Transverse colon (tissue), 4 donors: ENCODE measurements around the gene P3H4. TPM values are rescaled to one million over a fixed set of nuclear protein-coding genes. Genes with fewer than 3 reads are reported as not detected.

Experiments
- DNase-seq: peaks from one replicate; pipeline ENCODE4 v3.0.0-alpha.2; 2019
- H3K27ac ChIP-seq, 4 donors: fragments of 200-600 bp; sonication (generic); 2 replicates each; pipeline ENCODE4 v1.5.1; 2016 to 2018; ENCODE audit warnings: inconsistent platforms in 4 of 4
- H3K27me3 ChIP-seq: fragments of 200-600 bp; sonication (generic); 2 replicates; pipeline ENCODE4 v1.5.1; 2017; ENCODE audit warnings: inconsistent platforms
- H3K36me3 ChIP-seq, 4 donors: fragments of 200-600 bp; sonication (generic); 2 replicates each; pipeline ENCODE4 v1.5.1; 2017 to 2019; ENCODE audit warnings: inconsistent platforms in 4 of 4
- H3K4me1 ChIP-seq, 4 donors: fragments of 200-600 bp; sonication (generic); 2 replicates each; pipeline ENCODE4 v1.5.1; 2017 to 2020; ENCODE audit warnings: inconsistent platforms in 4 of 4
- H3K4me3 ChIP-seq, 4 donors: fragments of 200-600 bp; sonication (generic); 1 replicate in 1 of 4; 2 replicates in 3 of 4; pipeline versions ENCODE4 v1.5.1 to v1.6.1; 2017 to 2019; ENCODE audit warnings: inconsistent platforms in 4 of 4
- H3K9me3 ChIP-seq, 2 donors: fragments of 200-600 bp; sonication (generic); 2 replicates each; pipeline ENCODE4 v1.5.1; 2017 to 2019; ENCODE audit warnings: inconsistent platforms in 2 of 2
- EP300 ChIP-seq: sonication (generic); formaldehyde crosslinking; IDR thresholded peaks from one replicate; pipeline ENCODE4 v1.6.1; 2017; ENCODE audit warnings: antibody characterized with exemption, low read depth
- POLR2A ChIP-seq: fragments of 450-650 bp; IDR thresholded peaks from one replicate; pipeline ENCODE4 v1.6.1; 2016; ENCODE audit warnings: antibody characterized with exemption, mild to moderate bottlenecking, moderate library complexity
- POLR2AphosphoS5 ChIP-seq, 3 donors: sonication (generic); formaldehyde crosslinking; IDR thresholded peaks; one replicate each; pipeline ENCODE4 v1.6.1; 2016; ENCODE audit warnings: antibody characterized with exemption in 3 of 3
- WGBS, 2 donors: methylation state at CpG; one replicate each; pipeline ENCODE4 v1.1.5; 2018; ENCODE audit warnings: low coverage in 1 of 2; 5-methylcytosine and 5-hydroxymethylcytosine counted together
- in situ Hi-C, 4 donors: fragments of 200-750 bp; cut with MboI; loops; one replicate each; pipeline versions ENCODE4 v1.15.0 to v1.15.1; 2017; ENCODE audit warnings: low sequenced_read_pairs in 3 of 4, low pct_ligation_motif_present in 1 of 4, low pct_unique_long_range_greater_than_20kb in 1 of 4
- intact Hi-C: fragments of 100-400 bp; cut with DNase I; formaldehyde crosslinking; loops from one replicate; pipeline ENCODE4 v1.15.1; 2023; ENCODE audit warnings: low total_unique reads
- total RNA-seq, 4 donors: library from RNA; depleted of rRNA; stranded (reverse); fragments of >200 nt; gene quantifications; one replicate each; pipeline ENCODE4 v1.1.0, GENCODE V29; 2016
- TF ChIP-seq, protein P1 (sequence below), 5 experiments: fragments of 200-600 bp in 3 of 5; fragments of 450-650 bp in 2 of 5; sonication (generic) in 3 of 5; IDR thresholded peaks; 1 replicate in 2 of 5; 2 replicates in 3 of 5; pipeline ENCODE4 v1.5.1; 2016 to 2017; ENCODE audit warnings: antibody characterized with exemption in 5 of 5, inconsistent platforms in 3 of 5, mild to moderate bottlenecking in 2 of 5, moderate library complexity in 1 of 5

The P3H4 gene
- total RNA-seq, 4 donors from 2014 or later, result 18.7 to 39.6 (median 22.5) TPM

DNA sequence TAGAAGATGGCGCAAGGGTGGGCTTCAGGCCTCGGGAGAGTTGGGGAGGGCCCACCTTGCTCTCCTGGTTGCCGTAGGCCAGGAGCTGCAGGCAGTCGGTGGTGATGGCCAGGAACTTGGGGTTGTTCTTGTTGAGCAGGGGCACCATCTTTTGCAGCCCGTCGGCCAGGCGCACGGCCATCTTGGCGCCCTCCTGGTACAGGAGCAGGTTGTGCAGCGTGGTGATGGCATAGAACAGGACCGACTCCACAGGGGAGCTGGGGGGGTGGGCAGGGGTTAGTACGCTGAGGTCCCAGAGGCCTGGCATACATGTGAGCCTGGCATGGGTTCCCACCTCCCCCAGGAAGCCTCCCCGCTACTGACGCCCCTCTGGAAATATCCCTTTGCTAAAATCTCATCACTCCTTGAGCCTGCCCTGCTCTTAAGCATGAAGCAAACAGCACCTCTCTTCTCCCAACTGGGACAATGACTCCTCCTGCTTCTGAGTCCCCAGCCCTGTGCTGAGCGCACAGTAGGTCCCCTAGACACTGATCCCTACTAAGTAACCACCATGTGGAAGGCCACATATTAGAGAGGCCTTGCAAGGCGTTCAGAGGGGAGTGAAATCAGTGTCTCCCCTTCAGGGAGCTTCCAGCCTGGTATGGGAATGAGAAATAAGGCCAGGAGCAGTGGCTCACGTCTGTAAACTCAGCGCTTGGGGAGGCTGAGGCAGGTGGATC lies 44.3 kb downstream of the P3H4 start:
- 80 to 93% methylated on average over 2 to 18 of the region's 18 CpGs for WGBS, 2 donors
- H3K4me3 ChIP-seq, result no peak overlapping the region
- H3K4me1 ChIP-seq, result peaks cover 3 to 12% (median 12%) of the 10 kb centered on the region in 4 donors
- in situ Hi-C loops (no loop called here), intact Hi-C loops (no loop called here)
- TF ChIP-seq, protein P1, sequence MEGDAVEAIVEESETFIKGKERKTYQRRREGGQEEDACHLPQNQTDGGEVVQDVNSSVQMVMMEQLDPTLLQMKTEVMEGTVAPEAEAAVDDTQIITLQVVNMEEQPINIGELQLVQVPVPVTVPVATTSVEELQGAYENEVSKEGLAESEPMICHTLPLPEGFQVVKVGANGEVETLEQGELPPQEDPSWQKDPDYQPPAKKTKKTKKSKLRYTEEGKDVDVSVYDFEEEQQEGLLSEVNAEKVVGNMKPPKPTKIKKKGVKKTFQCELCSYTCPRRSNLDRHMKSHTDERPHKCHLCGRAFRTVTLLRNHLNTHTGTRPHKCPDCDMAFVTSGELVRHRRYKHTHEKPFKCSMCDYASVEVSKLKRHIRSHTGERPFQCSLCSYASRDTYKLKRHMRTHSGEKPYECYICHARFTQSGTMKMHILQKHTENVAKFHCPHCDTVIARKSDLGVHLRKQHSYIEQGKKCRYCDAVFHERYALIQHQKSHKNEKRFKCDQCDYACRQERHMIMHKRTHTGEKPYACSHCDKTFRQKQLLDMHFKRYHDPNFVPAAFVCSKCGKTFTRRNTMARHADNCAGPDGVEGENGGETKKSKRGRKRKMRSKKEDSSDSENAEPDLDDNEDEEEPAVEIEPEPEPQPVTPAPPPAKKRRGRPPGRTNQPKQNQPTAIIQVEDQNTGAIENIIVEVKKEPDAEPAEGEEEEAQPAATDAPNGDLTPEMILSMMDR (IDR thresholded peaks at IDR 0.05), result no peak
- TF ChIP-seq EP300, result no peak
- TF ChIP-seq POLR2A, result no peak
- no peaks in the 10 kb centered on the region for H3K9me3 ChIP-seq
- peaks cover 0 to 59% (median 27%) of the 10 kb centered on the region in 4 donors for H3K36me3 ChIP-seq
- no peak overlapping the region for H3K27ac ChIP-seq
- no peaks in the 10 kb centered on the region for H3K27me3 ChIP-seq
- no peak for DNase-seq

DNA sequence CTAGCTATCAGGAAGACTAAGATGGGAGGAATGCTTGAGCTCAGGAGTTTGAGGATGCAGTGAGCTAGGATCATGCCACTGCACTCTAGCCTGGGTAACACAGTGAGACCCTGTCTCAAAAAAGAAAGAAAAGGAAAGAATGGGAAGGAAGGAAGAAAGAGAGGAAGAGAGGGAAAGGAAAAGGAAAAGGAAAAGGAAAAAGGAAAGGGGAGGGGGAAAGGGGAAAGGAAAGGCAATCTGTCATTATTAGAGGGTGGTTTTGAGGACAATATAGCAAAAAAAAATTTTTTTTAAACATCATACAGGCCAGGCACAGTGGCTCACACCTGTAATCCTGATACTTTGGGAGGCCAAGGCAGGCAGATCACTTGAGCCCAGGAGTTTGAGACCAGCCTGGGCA lies 45.6 kb downstream of the P3H4 start:
- in situ Hi-C loops, result no loop called here
- H3K9me3 ChIP-seq, result no peaks in the 10 kb centered on the region

DNA sequence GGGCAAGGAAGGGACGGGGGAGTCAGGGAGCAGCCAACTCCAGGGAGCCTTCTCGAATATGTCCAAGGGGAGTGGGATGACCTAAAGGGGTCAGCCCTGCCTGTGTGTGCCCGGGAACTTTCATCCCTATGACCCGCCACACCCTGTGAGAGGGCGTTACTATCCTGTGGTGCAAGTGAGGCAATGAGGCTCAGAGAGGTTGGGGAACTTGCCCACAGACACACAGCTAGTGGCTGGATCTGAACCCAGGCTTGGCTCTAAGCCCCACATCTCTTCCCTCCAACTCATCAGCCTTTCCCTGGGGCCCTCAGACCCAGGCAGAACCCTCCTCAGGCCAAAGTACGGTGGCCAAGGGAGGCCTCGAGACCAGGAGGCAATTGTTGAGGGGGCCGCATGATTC lies 48.4 kb downstream of the P3H4 start:
- TF ChIP-seq POLR2A (no peak), EP300 (no peak), POLR2AphosphoS5 (IDR thresholded peaks at IDR 0.05) (no peak)
- TF ChIP-seq, protein P1 (IDR thresholded peaks at IDR 0.05), result no peak
- no peaks in the 10 kb centered on the region for H3K4me1 ChIP-seq
- no peak for DNase-seq
- in situ Hi-C loops, result no loop called here
- H3K27me3 ChIP-seq, result no peaks in the 10 kb centered on the region
- H3K36me3 ChIP-seq, result peaks cover 0 to 52% (median 23%) of the 10 kb centered on the region in 4 donors
- no peak overlapping the region for H3K4me3 ChIP-seq
- 83% methylated on average over 8 of the region's 8 CpGs; no CpG with 5 or more reads in 1 of the 2 donors for WGBS, 2 donors
- no peaks in the 10 kb centered on the region for H3K9me3 ChIP-seq
- intact Hi-C loops, result no loop called here
- no peak overlapping the region for H3K27ac ChIP-seq

More for the DNA sequence above, 45.6 kb downstream of the P3H4 start:
- TF ChIP-seq POLR2A, result no peak
- TF ChIP-seq, protein P1 (IDR thresholded peaks at IDR 0.05), result no peak
- no peak for TF ChIP-seq EP300
- no peak for TF ChIP-seq POLR2AphosphoS5 (IDR thresholded peaks at IDR 0.05)
- Histone ChIP-seq H3K27me3 (no peaks in the 10 kb centered on the region), H3K36me3 (peaks cover 0 to 54% (median 26%) of the 10 kb centered on the region in 4 donors), H3K4me1 (no peaks in the 10 kb centered on the region), H3K27ac (no peak overlapping the region), H3K4me3 (no peak overlapping the region)
- no peak for DNase-seq
- intact Hi-C loops, result no loop called here

DNA sequence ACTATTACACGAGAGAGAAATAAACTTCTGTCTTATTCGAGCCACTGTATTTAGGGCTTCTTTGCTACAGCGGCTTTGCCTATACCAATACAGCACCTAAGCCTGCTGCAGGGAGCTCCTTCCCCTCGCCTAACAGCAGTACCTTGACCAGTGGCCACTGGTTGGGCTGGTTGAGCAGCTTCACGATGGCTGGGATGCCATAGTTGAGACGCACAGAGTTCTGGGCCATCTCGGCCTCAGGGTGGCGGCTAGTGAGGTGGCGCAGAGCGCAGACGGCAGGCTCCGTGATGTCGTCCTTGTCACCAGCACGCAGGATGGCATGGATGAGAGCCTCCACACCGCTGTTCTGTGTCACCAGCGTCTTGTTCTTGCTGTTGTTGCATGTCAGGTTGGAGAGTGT lies 48.9 kb downstream of the P3H4 start:
- 92 to 94% methylated on average over 4 to 16 of the region's 16 CpGs for WGBS, 2 donors
- intact Hi-C loops (no loop called here), in situ Hi-C loops (no loop called here)
- no peaks in the 10 kb centered on the region for H3K27me3 ChIP-seq
- peaks cover 0 to 48% (median 26%) of the 10 kb centered on the region in 4 donors for H3K36me3 ChIP-seq
- no peak for DNase-seq
- H3K4me1 ChIP-seq, result no peaks in the 10 kb centered on the region
- H3K27ac ChIP-seq, result no peak overlapping the region
- TF ChIP-seq, protein P1 (IDR thresholded peaks at IDR 0.05), result no peak
- no peak for TF ChIP-seq POLR2A
- no peak for TF ChIP-seq EP300
- no peak for TF ChIP-seq POLR2AphosphoS5 (IDR thresholded peaks at IDR 0.05)
- no peak overlapping the region for H3K4me3 ChIP-seq
- H3K9me3 ChIP-seq, result no peaks in the 10 kb centered on the region
